GM21381 (cell line): Measurements from ENCODE around the gene LIF.
A peak's percentile ranks its signal among the peaks of the same experiment; 100 is the strongest.

Source experiments
- ATAC-seq: cut with Tn5 transposase; IDR thresholded peaks from one replicate; pipeline ENCODE4 v1.9.1; 2021; ENCODE audit warnings: mild to moderate bottlenecking, moderate library complexity; ENCODE audit not compliant: unreplicated experiment

LIF gene

GRCh38 chr22:30265131-30265720, 18.7 kb upstream of the LIF start:
- peak; percentile 5 for ATAC-seq

DNA sequence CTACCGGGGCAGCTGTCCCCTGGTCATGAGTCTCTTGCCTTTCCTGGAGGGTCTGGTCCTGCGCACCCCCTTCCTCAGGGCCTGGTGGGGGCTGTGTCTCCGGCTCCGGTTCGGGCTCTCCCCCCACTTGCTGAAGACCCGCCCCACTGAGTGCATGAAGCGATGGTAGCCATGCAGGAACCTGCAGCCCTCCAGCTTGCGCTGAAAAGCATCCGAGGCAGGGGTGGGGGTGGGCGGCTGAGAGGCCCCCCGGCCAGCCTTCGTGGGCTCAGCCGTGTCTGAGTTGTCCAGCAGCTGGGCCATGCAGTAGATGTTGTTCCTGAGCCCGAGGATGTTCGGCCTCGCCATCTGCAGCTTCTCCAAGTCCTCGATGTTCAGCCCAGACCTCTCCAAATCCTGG, 17.3 kb upstream of the LIF start:
- ATAC-seq = no peak

DNA sequence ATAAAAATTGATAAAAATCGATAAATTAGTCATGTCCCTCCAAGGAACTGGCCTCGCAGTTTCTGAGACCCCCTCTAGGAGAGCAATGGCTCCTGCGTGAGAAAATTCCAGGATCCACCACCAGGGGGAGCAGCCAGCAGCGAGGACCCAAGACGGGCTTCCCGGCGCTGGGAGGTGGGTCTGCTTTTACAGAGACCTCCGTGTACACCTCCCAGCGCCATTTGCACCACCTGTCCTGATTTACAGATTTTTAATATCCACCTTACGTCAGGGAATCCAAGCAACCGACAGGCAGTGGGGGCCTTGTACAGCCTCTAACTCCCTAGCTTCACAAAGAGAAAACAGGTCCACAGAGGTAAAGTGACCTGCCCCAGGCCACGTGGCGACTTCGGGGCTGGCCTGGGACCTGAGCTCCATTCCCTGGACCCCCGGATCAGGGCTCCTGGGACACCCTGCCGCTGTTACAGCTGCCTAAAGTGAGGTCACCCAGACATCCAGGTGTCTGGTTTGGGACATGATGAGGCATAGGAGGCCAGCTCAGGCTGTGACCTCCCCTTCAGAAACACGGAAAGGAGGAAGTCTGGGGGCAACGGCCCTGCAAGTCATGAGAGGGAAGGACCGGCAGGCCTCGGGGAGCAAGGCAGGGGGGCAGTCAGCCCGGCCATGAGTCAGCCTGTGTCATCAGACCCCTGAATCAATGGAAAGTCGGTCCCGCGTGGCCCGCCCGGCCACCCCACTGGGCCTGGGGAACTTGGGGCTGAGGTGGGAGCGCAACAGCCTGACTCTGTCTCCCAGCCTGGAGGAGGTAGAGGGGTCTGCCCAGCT, 16.6 kb upstream of the LIF start:
- no peak for ATAC-seq

- no peak for ATAC-seq
Measured at GRCh38 chr22:30262112-30262511, 15.6 kb upstream of the LIF start.

DNA sequence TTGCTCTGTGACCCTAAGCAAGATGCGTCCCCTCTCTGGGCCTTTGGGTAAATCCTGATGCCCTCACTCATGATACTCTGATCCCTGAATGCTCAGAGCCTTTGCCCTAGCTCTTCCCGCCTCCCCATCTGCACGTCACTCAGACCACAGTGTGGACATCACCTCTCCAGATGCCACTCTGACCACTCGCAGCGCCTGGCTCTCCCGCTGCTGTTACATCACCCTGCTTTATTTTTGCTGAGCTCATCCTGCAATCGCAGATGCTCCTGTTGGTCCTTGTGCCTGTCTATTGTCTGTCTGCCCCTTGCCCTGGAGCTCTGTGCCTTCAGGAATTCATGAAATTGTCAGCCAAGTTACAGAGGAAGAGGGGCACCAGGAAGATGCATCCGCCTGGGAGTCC, 14.6 kb upstream of the LIF start:
- ATAC-seq = no peak

- ATAC-seq = no peak
Measured at GRCh38 chr22:30260682-30261081, 14.1 kb upstream of the LIF start.

- ATAC-seq = no peak
Measured at GRCh38 chr22:30260276-30260675, 13.7 kb upstream of the LIF start.

DNA sequence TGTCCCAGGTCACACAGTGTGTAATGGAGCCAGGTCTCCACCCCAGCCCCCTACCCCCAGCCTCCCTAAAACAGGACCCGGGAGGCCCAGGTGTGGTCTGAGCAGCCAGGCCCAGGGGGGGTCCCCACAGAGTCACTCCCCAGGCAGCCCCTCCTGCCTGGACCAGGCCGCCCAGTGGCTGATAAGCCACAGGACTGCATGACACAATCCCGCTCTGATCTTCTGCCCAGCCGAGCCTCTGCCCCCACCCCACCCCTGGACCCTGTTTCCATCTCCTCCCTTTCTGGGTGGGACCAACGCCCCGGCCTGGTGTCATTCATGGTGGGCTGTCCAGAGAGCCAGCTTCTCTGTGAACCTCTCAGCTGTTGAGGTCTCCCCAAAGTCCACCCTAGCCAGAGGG, 7.8 kb upstream of the LIF start:
- ATAC-seq = no peak

DNA sequence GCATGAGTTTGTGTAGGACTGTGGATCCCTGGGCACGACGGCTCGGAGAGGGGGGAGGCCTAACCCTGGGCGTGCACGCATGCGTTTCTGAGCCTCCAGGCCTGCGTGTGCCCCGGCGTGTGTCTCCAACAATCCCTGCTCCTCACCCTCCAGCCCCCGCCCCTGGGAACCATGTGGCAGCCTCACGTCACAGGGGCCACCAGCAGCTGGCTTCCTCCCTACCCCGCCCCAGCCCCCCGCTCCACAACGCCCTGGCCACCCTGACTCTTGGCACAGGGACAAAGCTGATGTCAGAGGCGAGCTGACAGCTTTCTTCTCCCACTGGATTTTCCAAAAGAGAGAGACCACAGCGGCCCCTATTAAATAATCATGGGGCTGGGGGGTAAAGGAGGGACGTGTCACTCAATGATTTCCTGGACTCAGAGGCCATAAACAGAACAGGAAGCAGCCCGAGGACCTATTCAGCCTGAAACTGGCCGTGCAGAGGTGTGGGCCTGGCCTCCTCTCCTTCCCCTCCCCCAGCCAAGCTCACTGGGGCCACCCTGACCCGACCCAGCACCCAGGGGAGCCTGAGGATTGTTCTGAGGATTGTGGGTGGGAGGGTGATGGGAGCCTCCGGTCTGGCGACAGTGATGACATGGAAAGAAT, 6.8 kb upstream of the LIF start:
- no peak for ATAC-seq

DNA sequence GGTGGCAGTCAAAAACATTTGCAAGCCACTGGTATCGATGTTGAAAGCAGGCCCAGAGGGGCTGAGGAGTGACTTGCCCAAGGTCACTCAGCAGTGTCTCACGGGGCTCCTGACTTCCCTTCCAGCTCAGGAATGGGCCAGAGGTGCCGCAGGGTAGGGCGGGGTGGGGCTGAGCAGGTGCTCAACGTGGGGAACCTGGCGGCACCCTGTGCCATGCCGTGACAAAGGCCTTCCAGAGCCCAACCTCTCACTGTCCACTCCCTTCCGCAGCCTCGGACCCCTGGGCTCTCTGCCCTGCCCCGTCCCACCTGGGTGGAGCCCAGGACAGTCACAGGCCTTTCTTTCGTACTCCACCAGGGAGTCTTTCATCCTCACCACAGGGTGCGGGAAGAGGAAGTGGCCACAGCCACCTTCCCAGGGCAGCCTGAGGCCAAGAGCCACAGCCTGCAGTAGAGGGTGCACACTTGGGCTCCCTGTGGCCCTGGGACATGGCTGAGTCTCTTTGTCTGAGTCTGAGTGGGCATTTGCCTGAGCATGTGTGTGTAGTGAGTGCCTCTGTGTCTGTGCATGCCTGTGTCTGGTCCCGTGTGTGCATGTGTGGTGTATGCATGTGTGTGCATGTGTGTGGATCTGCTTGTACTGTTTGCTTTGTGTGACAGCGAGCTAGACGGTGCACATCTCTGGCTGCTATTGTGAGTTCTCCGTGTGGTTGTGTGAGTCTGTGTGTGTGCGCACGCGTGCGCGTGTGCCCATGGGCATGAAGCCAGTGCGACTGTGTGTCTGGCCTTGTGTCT, 6.0 kb upstream of the LIF start:
- no peak for ATAC-seq

DNA sequence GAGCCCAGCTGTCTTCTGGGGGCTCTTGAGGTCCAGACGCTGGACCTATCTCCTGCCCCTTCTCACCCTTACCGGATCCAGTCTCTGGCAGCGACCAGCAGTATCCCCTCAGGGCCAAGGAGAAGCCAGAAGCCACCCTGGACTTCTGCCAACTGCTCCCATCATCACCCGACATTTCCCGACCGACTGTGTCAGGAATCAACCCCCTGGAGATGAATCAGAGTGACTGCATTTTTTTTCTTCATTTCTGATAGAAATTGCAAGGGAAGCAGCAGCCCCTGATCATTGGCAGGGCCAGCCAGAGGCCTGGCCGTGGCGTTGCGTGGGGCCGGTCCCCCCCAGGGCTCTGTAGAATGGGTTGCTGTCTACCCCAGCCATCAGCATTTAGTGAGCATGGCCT, 5.2 kb upstream of the LIF start:
- ATAC-seq = no peak

DNA sequence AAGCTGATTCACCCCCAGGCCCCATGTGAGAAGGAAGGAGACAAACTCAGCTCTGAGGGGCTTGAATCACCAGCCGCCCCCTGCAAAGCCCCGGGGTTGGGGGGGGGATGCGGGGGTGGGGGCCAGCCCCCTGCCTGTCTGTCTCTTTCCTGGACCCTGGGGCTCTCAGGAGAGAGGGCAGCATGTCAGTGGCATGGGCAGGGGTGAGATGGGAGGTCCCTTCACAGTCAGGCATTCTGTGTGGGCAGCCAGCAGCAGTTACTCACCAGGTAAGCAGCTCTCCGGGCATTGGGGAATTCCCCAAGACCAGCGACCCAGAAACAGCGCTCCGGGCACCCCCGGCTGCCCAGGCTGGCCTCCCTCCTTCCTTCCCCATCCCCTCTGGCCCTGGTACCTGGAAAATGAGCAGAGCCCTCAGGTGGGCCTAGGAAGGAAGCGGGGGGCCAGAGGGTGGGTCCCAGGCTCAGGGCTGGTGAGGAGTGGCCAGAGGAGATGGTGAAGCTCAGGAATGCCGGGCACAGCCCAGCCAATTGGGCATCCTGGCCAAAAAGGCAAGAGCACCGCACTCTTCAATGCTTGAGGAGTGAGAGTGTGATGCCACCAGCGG, 4.2 kb upstream of the LIF start:
- ATAC-seq = no peak

- no peak for ATAC-seq
Measured at GRCh38 chr22:30250039-30250565, 3.5 kb upstream of the LIF start.

GRCh38 chr22:30249049-30250038, 2.8 kb upstream of the LIF start:
- ATAC-seq = no peak

GRCh38 chr22:30248484-30248883, 1.9 kb upstream of the LIF start:
- ATAC-seq = no peak

- no peak for ATAC-seq
Measured at GRCh38 chr22:30247974-30248373, 1.4 kb upstream of the LIF start.

GRCh38 chr22:30247561-30247960, 1.0 kb upstream of the LIF start:
- no peak for ATAC-seq

GRCh38 chr22:30246814-30247376, 336 bp upstream of the LIF start:
- ATAC-seq = no peak
